GM23338 (cell line): ENCODE results near the gene NTNG1.

Experiments
- CREB1 ChIP-seq: fragments of 250-450 bp; sonication (Bioruptor Pico); IDR thresholded peaks from 2 replicates; pipeline ENCODE4 v1.5.0; 2020; ENCODE audit warnings: low read depth, mild to moderate bottlenecking, moderate library complexity
- EZH2 ChIP-seq: fragments of 200-600 bp; sonication (generic); IDR thresholded peaks from one replicate; pipeline ENCODE4 v1.8.0; 2017; ENCODE audit warnings: antibody characterized with exemption, mild to moderate bottlenecking, low read depth; ENCODE audit not compliant: unreplicated experiment
- POLR2AphosphoS5 ChIP-seq: IDR thresholded peaks from 2 replicates; pipeline ENCODE4 v1.6.1; 2016; ENCODE audit warnings: antibody characterized with exemption, low read depth
- STAT1 ChIP-seq: IDR thresholded peaks from one replicate; pipeline ENCODE4 v1.6.1; 2016; ENCODE audit warnings: antibody characterized with exemption; ENCODE audit not compliant: unreplicated experiment
- TF ChIP-seq, protein P1 (sequence below), 2 experiments: fragments of 200-600 bp in 1 of 2; sonication (generic) in 1 of 2; conservative IDR thresholded peaks; 2 replicates each; pipeline versions ENCODE4 v1.5.1 to v1.6.1; 2016 to 2017; ENCODE audit warnings: antibody characterized with exemption in 2 of 2, low read depth in 2 of 2, mild to moderate bottlenecking in 2 of 2, moderate library complexity in 1 of 2

DNA sequence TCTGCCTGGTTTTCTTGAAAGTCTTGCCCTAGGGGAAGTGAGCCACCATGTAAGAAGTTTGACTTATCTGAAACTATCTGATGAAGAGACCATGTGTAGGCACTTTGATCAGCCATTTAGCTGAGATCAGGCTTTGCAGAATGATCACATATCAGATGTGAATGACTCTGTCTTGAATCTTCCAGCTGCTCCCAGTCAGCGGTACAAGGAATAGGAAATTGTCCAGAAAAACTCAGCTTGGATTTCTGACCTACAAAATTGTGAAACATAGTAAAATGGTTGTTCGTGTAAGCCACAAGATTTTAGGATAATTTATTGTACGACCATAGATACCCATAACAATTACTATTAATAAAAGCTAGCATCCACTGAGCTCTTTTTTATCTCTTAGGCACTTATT lies 41.9 kb upstream of the NTNG1 start:
- TF ChIP-seq, protein P1, sequence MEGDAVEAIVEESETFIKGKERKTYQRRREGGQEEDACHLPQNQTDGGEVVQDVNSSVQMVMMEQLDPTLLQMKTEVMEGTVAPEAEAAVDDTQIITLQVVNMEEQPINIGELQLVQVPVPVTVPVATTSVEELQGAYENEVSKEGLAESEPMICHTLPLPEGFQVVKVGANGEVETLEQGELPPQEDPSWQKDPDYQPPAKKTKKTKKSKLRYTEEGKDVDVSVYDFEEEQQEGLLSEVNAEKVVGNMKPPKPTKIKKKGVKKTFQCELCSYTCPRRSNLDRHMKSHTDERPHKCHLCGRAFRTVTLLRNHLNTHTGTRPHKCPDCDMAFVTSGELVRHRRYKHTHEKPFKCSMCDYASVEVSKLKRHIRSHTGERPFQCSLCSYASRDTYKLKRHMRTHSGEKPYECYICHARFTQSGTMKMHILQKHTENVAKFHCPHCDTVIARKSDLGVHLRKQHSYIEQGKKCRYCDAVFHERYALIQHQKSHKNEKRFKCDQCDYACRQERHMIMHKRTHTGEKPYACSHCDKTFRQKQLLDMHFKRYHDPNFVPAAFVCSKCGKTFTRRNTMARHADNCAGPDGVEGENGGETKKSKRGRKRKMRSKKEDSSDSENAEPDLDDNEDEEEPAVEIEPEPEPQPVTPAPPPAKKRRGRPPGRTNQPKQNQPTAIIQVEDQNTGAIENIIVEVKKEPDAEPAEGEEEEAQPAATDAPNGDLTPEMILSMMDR (conservative IDR thresholded peaks at IDR 0.05; ENCODE audit: low read depth in 2 of 2) = no peak
- TF ChIP-seq EZH2 (no peak), POLR2AphosphoS5 (no peak), STAT1 (no peak), CREB1 (CRISPR knock-in tag) (no peak)
